IPS DF 6.9 (cell line): ENCODE results near the gene IST1.

Experiments
- DNase-seq: peaks from one replicate; pipeline ENCODE4 v3.0.0-alpha.2; 2013; ENCODE audit warnings: low read depth, low spot score
- H3K27ac ChIP-seq: one replicate; pipeline ENCODE4 v1.5.1; 2013; ENCODE audit warnings: low read length, control low read depth
- H3K27me3 ChIP-seq: 2 replicates; pipeline ENCODE4 v1.6.1; 2013; ENCODE audit warnings: mild to moderate bottlenecking, low read length; ENCODE audit not compliant: control insufficient read depth, insufficient read depth
- H3K36me3 ChIP-seq: 2 replicates; pipeline ENCODE4 v1.6.1; 2013; ENCODE audit warnings: low read length; ENCODE audit not compliant: control insufficient read depth, insufficient read depth
- H3K4me1 ChIP-seq: 2 replicates; pipeline ENCODE4 v1.6.1; 2013; ENCODE audit warnings: low read length; ENCODE audit not compliant: control insufficient read depth, insufficient read depth
- H3K4me3 ChIP-seq: 2 replicates; pipeline ENCODE4 v1.5.1; 2013; ENCODE audit warnings: mild to moderate bottlenecking, low read length
- H3K9me3 ChIP-seq: 2 replicates; pipeline ENCODE4 v1.6.1; 2013; ENCODE audit warnings: low read length, inconsistent platforms; ENCODE audit not compliant: control insufficient read depth, insufficient read depth
- WGBS: extraction: QIAGEN DNeasy Blood & Tissue Kit; methylation state at CpG from one replicate; pipeline ENCODE4 v1.1.7; 2013; ENCODE audit warnings: mixed read lengths, missing lambda C conversion rate; ENCODE audit not compliant: insufficient read length, insufficient coverage; 5-methylcytosine and 5-hydroxymethylcytosine counted together

Gene IST1

GRCh38 chr16:71961066-71962039 lies 66.0 kb downstream of the IST1 start:
- DNase-seq: peak; percentile 73
- Histone ChIP-seq H3K9me3 (no peaks in the 10 kb centered on the region), H3K36me3 (no peaks in the 10 kb centered on the region), H3K27me3 (no peaks in the 10 kb centered on the region), H3K4me3 (no peak overlapping the region), H3K27ac (no peak overlapping the region), H3K4me1 (no peaks in the 10 kb centered on the region)
- no CpG with 5 or more reads among the region's 14 CpGs for WGBS

DNA sequence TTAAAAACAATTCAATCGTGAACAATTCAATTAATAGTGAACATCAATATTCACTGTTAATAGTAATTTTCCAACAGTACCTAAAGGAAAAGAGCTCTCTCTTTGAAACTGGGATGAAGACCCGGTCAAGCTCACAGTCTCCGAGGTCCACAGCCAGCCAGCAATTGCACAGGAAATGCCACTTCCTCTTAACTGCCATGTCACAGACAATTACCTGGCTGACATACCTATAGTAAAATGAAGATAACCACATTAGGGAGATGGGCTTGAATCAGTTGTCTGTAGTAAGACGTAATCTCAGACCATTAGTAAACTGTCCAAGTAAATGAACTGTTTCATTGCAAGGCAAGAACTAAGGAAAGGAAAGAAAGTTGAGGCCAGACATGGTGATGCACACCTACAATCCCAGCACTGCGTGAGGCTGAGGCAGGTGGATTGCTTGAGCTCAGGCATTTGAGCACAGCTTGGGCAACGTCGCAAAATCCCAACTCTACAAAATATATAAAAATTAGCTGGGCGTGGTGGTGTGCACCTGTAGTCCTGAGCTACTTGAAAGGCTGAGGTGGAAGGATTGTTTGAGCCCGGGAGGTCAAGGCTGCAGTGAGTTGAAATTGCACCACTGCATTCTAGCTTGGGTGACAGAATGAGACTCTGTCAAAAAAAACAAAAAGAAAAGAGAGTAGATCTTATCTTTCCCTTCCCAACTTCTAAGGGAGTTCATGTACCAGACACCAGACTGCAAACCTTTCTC lies 68.0 kb downstream of the IST1 start:
- WGBS: no CpG with 5 or more reads among the region's 9 CpGs
- no peaks in the 10 kb centered on the region for H3K9me3 ChIP-seq
- no peak overlapping the region for H3K27ac ChIP-seq
- H3K36me3 ChIP-seq: no peaks in the 10 kb centered on the region
- no peak for DNase-seq
- H3K27me3 ChIP-seq: no peaks in the 10 kb centered on the region
- no peaks in the 10 kb centered on the region for H3K4me1 ChIP-seq
- no peak overlapping the region for H3K4me3 ChIP-seq

- Histone ChIP-seq H3K9me3 (no peaks in the 10 kb centered on the region), H3K4me3 (no peak overlapping the region)
- 100% methylated on average over 2 of the region's 4 CpGs for WGBS
Measured at GRCh38 chr16:71965223-71965622, 69.9 kb downstream of the IST1 start.

DNA sequence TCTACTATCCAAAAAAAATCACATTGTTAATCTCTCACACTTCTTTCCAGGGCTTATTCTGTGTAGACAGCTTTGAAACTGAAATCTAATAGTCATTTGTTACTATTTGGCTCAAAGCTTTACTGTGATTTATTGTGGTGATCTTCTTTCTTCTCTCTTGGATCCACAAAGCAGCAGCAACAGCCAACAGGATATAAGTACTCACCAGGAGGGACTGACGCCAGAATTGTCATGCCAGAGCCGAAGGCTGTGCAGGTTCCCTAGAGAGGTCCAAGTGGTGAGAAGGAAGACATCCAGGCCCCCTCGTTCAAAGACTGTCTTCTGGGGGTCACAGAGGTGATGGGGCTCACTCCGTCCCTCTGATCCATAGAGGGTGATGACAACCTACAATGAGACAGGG lies 71.6 kb downstream of the IST1 start:
- DNase-seq: no peak
- no peaks in the 10 kb centered on the region for H3K4me1 ChIP-seq
- H3K27ac ChIP-seq: no peak overlapping the region
- no CpG with 5 or more reads among the region's 4 CpGs for whole genome bisulfite sequencing
- no peaks in the 10 kb centered on the region for H3K27me3 ChIP-seq
- H3K9me3 ChIP-seq: no peaks in the 10 kb centered on the region
- no peak overlapping the region for H3K4me3 ChIP-seq
- H3K36me3 ChIP-seq: no peaks in the 10 kb centered on the region

More at GRCh38 chr16:71965223-71965622, 69.9 kb downstream of the IST1 start:
- H3K36me3 ChIP-seq: no peaks in the 10 kb centered on the region
- no peaks in the 10 kb centered on the region for H3K4me1 ChIP-seq
- no peak for DNase-seq
- H3K27me3 ChIP-seq: no peaks in the 10 kb centered on the region
- no peak overlapping the region for H3K27ac ChIP-seq

- no CpG with 5 or more reads among the region's 2 CpGs for WGBS
- Histone ChIP-seq H3K36me3 (no peaks in the 10 kb centered on the region), H3K9me3 (no peaks in the 10 kb centered on the region), H3K4me1 (no peaks in the 10 kb centered on the region; the same call in 1 of the 2 replicates), H3K27me3 (no peaks in the 10 kb centered on the region), H3K27ac (no peak overlapping the region), H3K4me3 (no peak overlapping the region)
- DNase-seq: no peak
Measured at GRCh38 chr16:71969353-71969752, 74.0 kb downstream of the IST1 start.

GRCh38 chr16:71971571-71971970 lies 76.2 kb downstream of the IST1 start:
- Histone ChIP-seq H3K9me3 (no peaks in the 10 kb centered on the region), H3K4me3 (no peak overlapping the region), H3K27me3 (no peaks in the 10 kb centered on the region), H3K4me1 (no peaks in the 10 kb centered on the region; the same call in 1 of the 2 replicates), H3K27ac (no peak overlapping the region), H3K36me3 (no peaks in the 10 kb centered on the region)
- WGBS: no CpG with 5 or more reads among the region's 4 CpGs
- no peak for DNase-seq

GRCh38 chr16:71972356-71972755 lies 77.0 kb downstream of the IST1 start:
- no peak overlapping the region for H3K27ac ChIP-seq
- no peaks in the 10 kb centered on the region; the same call in 1 of the 2 replicates for H3K4me1 ChIP-seq
- H3K36me3 ChIP-seq: no peaks in the 10 kb centered on the region
- H3K4me3 ChIP-seq: no peak overlapping the region
- WGBS: no CpG with 5 or more reads among the region's 3 CpGs
- DNase-seq: no peak
- H3K27me3 ChIP-seq: no peaks in the 10 kb centered on the region
- no peaks in the 10 kb centered on the region for H3K9me3 ChIP-seq

GRCh38 chr16:71973001-71973400 lies 77.7 kb downstream of the IST1 start:
- no peaks in the 10 kb centered on the region for H3K27me3 ChIP-seq
- H3K9me3 ChIP-seq: no peaks in the 10 kb centered on the region
- no peak overlapping the region for H3K27ac ChIP-seq
- H3K4me1 ChIP-seq: no peaks in the 10 kb centered on the region; the same call in 1 of the 2 replicates
- H3K36me3 ChIP-seq: no peaks in the 10 kb centered on the region
- WGBS: no CpG with 5 or more reads among the region's 9 CpGs
- no peak for DNase-seq
- no peak overlapping the region for H3K4me3 ChIP-seq

GRCh38 chr16:71974068-71974818 lies 78.9 kb downstream of the IST1 start:
- no peak for DNase-seq
- H3K4me1 ChIP-seq: no peaks in the 10 kb centered on the region; the same call in 1 of the 2 replicates
- H3K36me3 ChIP-seq: no peaks in the 10 kb centered on the region
- H3K27ac ChIP-seq: no peak overlapping the region
- WGBS: 100% methylated on average over 1 of the region's 15 CpGs
- H3K27me3 ChIP-seq: no peaks in the 10 kb centered on the region
- H3K4me3 ChIP-seq: no peak overlapping the region
- no peaks in the 10 kb centered on the region for H3K9me3 ChIP-seq
